ENCODE results near the gene SCAMP3. TPM values are rescaled to one million over a fixed set of nuclear protein-coding genes. Genes with fewer than 3 reads are reported as not detected.
A peak's percentile ranks its signal among the peaks of the same experiment; 100 is the strongest.
"Not testable (repeated sequence)": the region's sequence is repeated elsewhere in the genome, so short reads cannot be mapped to it uniquely, and the experiment has no call there.

Gene SCAMP3
- total and polyA plus RNA-seq, 8 donors: 45.8 to 85.3 (median 55.7) TPM

DNA sequence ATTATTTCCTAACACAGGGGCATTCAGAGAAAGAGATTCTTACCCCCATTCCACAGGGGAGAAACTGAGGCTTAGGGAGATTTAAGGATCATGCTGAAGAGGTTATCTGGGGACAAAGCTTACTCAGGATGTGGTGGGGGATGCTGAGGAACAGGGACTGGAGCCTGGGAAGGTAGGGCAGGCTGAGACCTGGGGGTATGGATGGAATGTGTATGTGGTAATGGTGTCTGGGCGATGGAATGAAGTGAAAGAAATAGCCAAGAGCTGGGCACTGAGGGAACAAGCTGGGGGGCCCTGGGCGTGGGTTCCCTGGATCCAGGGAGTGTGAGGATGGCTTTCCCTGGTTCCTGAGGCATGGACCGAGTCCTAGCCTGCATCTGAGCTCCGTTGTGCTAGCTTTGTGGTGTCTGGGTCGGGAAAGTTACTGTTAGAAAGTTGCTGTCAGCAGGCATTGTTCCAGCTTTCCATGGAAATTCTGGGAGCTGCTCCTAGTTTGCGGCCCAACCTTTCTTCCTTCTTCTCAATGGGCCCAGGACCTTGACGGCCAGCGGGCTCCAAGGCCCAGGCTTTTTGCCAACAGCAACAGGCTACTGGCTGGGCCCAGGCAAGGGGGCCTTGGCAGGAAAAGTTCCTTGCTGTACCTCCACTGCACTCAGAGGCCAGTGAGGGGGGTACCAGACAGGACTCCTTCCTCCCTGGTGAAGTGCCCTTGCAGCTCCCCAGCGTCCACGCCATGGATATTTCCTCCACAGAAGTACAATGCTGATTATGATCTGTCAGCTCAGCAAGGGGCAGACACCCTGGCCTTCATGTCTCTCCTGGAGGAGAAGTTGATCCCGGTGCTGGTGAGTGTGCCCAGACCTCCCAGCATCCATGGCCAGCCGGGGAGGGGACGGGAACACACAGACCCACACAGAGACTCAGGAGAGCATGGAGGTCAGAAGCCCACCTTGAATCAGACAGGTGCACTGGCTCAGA is 29.9 kb downstream of the SCAMP3 start:
- H3K27me3 ChIP-seq: not testable (repeated sequence)

DNA sequence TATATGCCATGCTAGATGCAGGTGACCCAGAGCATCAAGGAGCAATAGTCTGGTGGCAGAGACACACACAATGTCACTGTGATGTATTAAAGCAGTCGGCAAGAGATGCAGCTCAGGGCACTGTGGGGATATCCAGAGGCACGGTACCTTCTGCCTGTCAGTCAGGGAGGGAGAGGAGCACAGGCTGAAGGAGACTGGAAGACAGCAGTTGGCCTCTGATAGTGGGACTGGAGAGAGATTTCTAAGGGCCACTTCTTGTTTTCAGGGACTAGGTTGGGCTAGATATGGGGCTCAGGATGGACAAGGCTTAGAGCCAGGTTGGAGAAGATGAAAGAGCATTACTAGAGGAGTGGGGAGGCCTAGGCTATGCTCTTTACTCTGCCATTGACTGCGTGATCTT is 30.9 kb downstream of the SCAMP3 start:
- H3K4me1 ChIP-seq: peaks cover 0 to 20% of the 10 kb centered on the region in 2 donors
- H3K36me3 ChIP-seq: peaks cover 0 to 13% of the 10 kb centered on the region in 2 donors
- H3K4me3 ChIP-seq; H3K27ac ChIP-seq; DNase-seq; H3K27me3 ChIP-seq; intact Hi-C loops (cut with DNase I); ATAC-seq; H3K9me3 ChIP-seq: not testable (repeated sequence)

More for the DNA sequence above, 29.9 kb downstream of the SCAMP3 start:
- DNase-seq: peak in 1 of 4 donors; percentile 61
- H3K4me3 ChIP-seq; intact Hi-C loops (cut with DNase I); ATAC-seq; H3K9me3 ChIP-seq: not testable (repeated sequence)
- Histone ChIP-seq H3K36me3 (peaks cover 0 to 23% of the 10 kb centered on the region in 2 donors), H3K4me1 (peaks cover 0 to 22% of the 10 kb centered on the region in 2 donors), H3K27ac (peak overlapping the region in 1 of 2 donors; percentile 48)

DNA sequence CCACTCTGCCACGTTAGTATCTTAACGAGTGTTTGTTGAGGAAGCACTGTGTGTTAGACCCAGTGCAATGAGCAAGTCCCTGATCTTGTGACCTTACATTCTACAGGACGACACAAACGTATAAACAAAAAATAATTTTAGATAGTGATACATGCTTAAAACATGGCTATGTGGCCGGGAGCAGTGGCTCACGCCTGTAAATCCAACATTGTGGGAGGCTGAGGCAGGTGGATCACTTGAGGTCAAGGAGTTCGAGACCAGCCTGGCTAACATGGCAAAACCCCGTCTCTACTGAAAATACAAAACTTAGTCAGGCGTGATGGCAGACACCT is 34.1 kb downstream of the SCAMP3 start:
- H3K4me3 ChIP-seq: peak overlapping the region in 1 of 2 donors; percentile 60
- DNase-seq: no peak
- intact Hi-C loops (cut with DNase I): no loop called here
- peak overlapping the region; percentile 85 for H3K27ac ChIP-seq
- H3K9me3 ChIP-seq: no peaks in the 10 kb centered on the region
- H3K27me3 ChIP-seq: no peaks in the 10 kb centered on the region
- peaks cover 3 to 47% of the 10 kb centered on the region in 2 donors for H3K4me1 ChIP-seq
- no peak for ATAC-seq
- H3K36me3 ChIP-seq: no peaks in the 10 kb centered on the region
- TF ChIP-seq, protein P1, sequence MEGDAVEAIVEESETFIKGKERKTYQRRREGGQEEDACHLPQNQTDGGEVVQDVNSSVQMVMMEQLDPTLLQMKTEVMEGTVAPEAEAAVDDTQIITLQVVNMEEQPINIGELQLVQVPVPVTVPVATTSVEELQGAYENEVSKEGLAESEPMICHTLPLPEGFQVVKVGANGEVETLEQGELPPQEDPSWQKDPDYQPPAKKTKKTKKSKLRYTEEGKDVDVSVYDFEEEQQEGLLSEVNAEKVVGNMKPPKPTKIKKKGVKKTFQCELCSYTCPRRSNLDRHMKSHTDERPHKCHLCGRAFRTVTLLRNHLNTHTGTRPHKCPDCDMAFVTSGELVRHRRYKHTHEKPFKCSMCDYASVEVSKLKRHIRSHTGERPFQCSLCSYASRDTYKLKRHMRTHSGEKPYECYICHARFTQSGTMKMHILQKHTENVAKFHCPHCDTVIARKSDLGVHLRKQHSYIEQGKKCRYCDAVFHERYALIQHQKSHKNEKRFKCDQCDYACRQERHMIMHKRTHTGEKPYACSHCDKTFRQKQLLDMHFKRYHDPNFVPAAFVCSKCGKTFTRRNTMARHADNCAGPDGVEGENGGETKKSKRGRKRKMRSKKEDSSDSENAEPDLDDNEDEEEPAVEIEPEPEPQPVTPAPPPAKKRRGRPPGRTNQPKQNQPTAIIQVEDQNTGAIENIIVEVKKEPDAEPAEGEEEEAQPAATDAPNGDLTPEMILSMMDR (IDR thresholded peaks at IDR 0.05): no peak

DNA sequence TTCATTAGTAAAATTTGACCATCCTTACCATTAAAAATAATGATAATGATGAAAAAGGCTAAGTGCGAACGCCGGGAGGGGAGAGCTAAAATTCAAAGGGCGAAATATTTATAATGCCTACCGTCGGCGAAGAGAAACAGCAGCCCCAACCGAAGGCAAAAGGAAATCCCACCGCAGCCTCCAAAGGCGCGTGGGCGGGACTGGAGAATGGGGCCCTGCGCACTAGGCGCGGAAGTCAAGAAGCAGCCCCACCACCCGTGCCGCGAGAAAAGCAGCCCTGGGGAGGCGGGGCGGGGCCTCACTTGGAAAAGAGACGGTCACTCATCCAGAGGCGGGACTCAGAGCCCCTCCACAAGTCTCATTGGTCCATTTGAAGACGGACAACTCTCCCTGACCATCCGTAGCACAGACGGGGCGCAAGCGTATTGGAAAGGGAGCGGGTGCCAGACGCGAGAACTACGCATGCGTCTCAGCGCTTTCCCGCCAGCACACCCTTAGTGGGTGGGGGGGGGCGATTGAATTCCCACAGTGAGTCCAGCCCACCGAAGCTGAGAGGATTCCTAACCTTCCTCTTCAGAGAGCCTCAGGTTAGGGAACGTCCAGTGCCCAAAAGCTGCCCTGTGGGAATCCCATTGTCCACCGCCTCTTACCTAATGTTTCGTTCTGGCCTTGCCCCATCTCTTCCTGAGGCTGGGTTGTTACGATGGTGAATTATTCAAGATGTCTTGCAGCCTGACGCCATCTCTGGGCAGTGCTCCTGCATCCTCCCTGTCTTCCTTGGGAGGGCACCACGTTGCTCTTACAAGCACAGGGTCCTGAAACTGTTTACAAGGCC is 34.7 kb downstream of the SCAMP3 start:
- TF ChIP-seq, protein P1 (IDR thresholded peaks at IDR 0.05): no peak
- Histone ChIP-seq H3K27ac (peak overlapping the region; percentile 85), H3K27me3 (no peaks in the 10 kb centered on the region), H3K4me3 (peak overlapping the region; percentile 56 to 60), H3K4me1 (peaks cover 3 to 53% of the 10 kb centered on the region in 2 donors), H3K9me3 (no peaks in the 10 kb centered on the region), H3K36me3 (no peaks in the 10 kb centered on the region)
- peak; percentile 97 to 99 (median 98) for DNase-seq
- intact Hi-C loops (cut with DNase I): no loop called here
- ATAC-seq: peak; percentile 97

DNA sequence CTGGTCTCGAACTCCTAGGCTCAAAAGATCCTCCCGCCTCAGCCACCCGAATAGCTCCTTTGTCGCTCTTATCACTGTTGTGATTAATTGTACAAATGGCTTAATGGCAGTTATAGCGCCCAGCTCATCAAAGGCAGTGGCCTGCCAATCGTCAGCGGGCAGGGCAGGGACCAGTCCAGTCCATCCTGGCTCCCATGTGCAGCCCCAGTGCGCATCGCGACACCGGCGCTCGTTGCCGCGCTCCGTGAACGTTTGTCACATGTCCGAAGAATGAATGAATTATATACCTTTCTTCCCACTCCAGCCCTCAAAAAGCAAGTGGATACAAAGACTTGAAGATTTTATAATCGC is 35.3 kb downstream of the SCAMP3 start:
- no peaks in the 10 kb centered on the region for H3K27me3 ChIP-seq
- DNase-seq (peak in 3 of 4 donors; percentile 47 to 88 (median 60)), ATAC-seq (peak; percentile 57)
- TF ChIP-seq, protein P1 (IDR thresholded peaks at IDR 0.05): no peak
- H3K4me1 ChIP-seq: peaks cover 3 to 55% of the 10 kb centered on the region in 2 donors
- no peaks in the 10 kb centered on the region for H3K36me3 ChIP-seq
- H3K27ac ChIP-seq: peak overlapping the region; percentile 85
- intact Hi-C loops (cut with DNase I): no loop called here
- H3K4me3 ChIP-seq: peak overlapping the region; percentile 56 to 60
- H3K9me3 ChIP-seq: no peaks in the 10 kb centered on the region
